ENCODE data around the gene FOCAD. TPM values are rescaled to one million over a fixed set of nuclear protein-coding genes. Genes with fewer than 3 reads are reported as not detected.
A peak's percentile ranks its signal among the peaks of the same experiment; 100 is the strongest.

The FOCAD gene
- total RNA-seq, 1 experiment from 2014 or later: 43.3 TPM

- no peak overlapping the region for H3K27ac ChIP-seq (ENCODE audit: insufficient read length, low read depth, low read length)
- H3K27me3 ChIP-seq (ENCODE audit: insufficient read depth, low read length): no peaks in the 10 kb centered on the region
- no peak overlapping the region for H2BK15ac ChIP-seq (ENCODE audit: low read depth, low read length)
- Mint-ChIP-seq H3K4me1 (peaks cover 6 to 9% of the 10 kb centered on the region in 2 experiments), H3K36me3 (ENCODE audit: insufficient read depth in 1 of 3, low read depth in 3 of 3) (no peaks in the 10 kb centered on the region), H3K9me3 (no peaks in the 10 kb centered on the region; a peak in 1 of 5 replicates), H3K4me3 (peak overlapping the region; percentile 50 to 65), H3K27me3 (ENCODE audit: low read depth) (peaks cover 15% of the 10 kb centered on the region), H3K27ac (no peak overlapping the region; a peak in 1 of 7 replicates)
- no peak overlapping the region for H2BK5ac ChIP-seq (ENCODE audit: insufficient read length, low read length)
- no peak overlapping the region for H2BK120ac ChIP-seq (ENCODE audit: low read depth, low read length, poor library complexity, severe bottlenecking)
- no peak overlapping the region for H2AFZ ChIP-seq (ENCODE audit: low read length)
- DNase-seq: no peak
- no peak overlapping the region for H4K91ac ChIP-seq (ENCODE audit: insufficient read length, low read depth, low read length)
- no peak overlapping the region for H3K56ac ChIP-seq (ENCODE audit: insufficient read length, low read depth, low read length)
- TF ChIP-seq CTCF (conservative IDR thresholded peaks at IDR 0.05): no peak
- no peak overlapping the region for H3K23ac ChIP-seq (ENCODE audit: insufficient read length, low read depth, low read length)
- H3K79me1 ChIP-seq (ENCODE audit: insufficient read depth, low read depth, low read length, poor library complexity, severe bottlenecking): no peaks in the 10 kb centered on the region
- H2BK12ac ChIP-seq (ENCODE audit: insufficient read length, low read depth, low read length): no peak overlapping the region
- no peak overlapping the region for H3K9ac ChIP-seq (ENCODE audit: extremely low read depth, insufficient read length, low read length)
- no peak overlapping the region for H4K5ac ChIP-seq (ENCODE audit: insufficient read length, low read depth, low read length)
- H2BK20ac ChIP-seq (ENCODE audit: low read depth, low read length, poor library complexity, severe bottlenecking): no peak overlapping the region
- no peaks in the 10 kb centered on the region for H3K9me3 ChIP-seq (ENCODE audit: control insufficient read depth, low read depth, low read length)
- H4K8ac ChIP-seq (replicated peaks; ENCODE audit: insufficient read length, low read depth, low read length): no peak overlapping the region
- peak overlapping the region; percentile 53 for H3K4me2 ChIP-seq (ENCODE audit: insufficient read depth, insufficient read length, low read length)
- H3K18ac ChIP-seq (ENCODE audit: insufficient read length, low read depth, low read length): no peak overlapping the region
- H4K20me1 ChIP-seq (ENCODE audit: control insufficient read depth, insufficient read depth, insufficient read length): no peaks in the 10 kb centered on the region
- H3K14ac ChIP-seq (ENCODE audit: insufficient read depth, low read length): no peak overlapping the region; the same call in 1 of the 2 replicates
- H3K4me1 ChIP-seq (ENCODE audit: insufficient read depth, low read length): no peaks in the 10 kb centered on the region; the same call in 1 of the 2 replicates
- no CpG with 5 or more reads among the region's 22 CpGs for WGBS (ENCODE audit: extremely low coverage, insufficient read length, low lambda C conversion rate)
- H3T11ph ChIP-seq (ENCODE audit: low read length): no peak overlapping the region
- H3K4ac ChIP-seq (ENCODE audit: low read depth, low read length): no peak overlapping the region
- peaks cover 6% of the 10 kb centered on the region for H3K23me2 ChIP-seq (ENCODE audit: insufficient read length, low read depth, low read length, poor library complexity, severe bottlenecking)
- H3K79me2 ChIP-seq (ENCODE audit: insufficient read depth, low read length): no peaks in the 10 kb centered on the region
- no peak overlapping the region for H2AK5ac ChIP-seq (ENCODE audit: insufficient read length, low read length)
These were observed 347.7 kb downstream of the FOCAD start for GRCh38 chr9:21031808-21032183.
